HG02884 (cell line): ENCODE measurements around the gene TBL3.

Experiments used
- ATAC-seq: cut with Tn5 transposase; IDR thresholded peaks from one replicate; pipeline ENCODE4 v1.9.1; 2021; ENCODE audit warnings: mild to moderate bottlenecking, moderate library complexity; ENCODE audit not compliant: unreplicated experiment

The TBL3 gene

GRCh38 chr16:1963806-1964505, 7.9 kb upstream of the TBL3 start:
- no peak for ATAC-seq

DNA sequence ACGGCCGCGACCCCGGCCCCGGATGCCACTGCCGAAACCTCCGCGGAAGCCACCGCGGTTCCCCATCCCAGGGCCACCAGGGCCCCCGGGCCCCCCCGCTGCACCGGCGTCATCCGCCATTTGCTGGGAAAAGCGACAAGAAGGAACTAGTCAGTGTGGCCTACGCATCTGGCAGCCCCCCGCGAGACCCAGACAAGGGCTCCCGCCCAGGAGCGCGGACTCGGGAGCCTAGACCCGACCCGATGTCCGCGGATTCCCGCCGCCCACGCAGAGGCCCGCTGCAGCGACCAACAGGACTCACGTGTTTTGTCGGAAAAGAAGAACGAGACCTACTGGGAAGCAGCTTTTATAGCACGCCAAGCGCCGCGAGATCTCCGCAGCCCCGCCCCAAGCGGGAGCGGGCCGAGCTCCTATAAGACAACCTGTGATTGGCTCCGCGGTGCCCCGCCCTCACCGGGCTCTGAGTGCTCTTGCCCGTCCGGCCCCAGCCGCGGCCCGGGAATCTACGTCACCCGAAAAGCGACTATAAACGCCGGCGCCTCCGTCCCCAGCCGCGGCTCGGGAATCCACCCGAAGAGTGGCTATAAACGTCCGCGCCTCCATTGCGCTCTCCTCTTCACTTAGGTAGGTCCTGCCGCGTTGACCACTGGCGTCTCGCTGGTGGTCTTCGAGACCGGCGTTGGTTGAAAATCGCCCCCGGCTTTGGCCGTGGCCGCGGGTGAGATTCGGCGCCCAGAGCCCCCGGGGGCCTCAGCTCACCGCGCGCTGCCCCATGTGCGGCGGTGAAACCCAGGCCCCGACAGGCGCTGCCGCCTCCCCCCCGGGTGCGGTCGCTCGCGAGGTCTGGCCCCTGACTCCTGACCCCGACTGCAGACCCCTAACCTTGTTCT, 7.1 kb upstream of the TBL3 start, which contains the start of gene RPS2:
TSS of gene RPS2 (minus strand) at position 321 of the 890 bp plus-strand sequence. CDS start at position 120, 201 bp downstream.
- ATAC-seq: peak; percentile 77

GRCh38 chr16:1965396-1966001, 6.4 kb upstream of the TBL3 start:
- ATAC-seq: no peak

DNA sequence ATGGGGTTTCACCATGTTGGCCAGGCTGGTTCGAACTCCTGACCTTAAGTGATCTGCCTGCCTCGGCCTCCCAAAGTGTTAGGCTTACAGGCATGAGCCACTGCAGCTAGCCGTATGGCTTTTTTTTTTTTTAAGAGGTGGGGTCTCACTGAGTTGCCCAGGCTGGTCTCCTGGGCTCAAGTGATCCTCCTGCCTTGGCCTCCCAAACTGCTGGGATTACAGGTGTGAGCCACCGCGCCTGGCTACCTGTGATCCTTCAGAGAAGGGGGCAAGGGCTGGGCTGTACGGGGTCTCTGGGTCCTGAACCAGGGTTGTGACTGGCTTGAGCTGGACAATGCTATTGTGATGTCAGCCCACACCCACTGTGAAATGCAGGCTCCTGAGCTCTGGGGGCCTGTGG, 5.4 kb upstream of the TBL3 start, which contains the start of gene RNF151:
TSS of gene RNF151 (plus strand) at position 397 of the 400 bp plus-strand sequence. CDS start 26 bp downstream, outside the sequence.
- ATAC-seq: no peak

DNA sequence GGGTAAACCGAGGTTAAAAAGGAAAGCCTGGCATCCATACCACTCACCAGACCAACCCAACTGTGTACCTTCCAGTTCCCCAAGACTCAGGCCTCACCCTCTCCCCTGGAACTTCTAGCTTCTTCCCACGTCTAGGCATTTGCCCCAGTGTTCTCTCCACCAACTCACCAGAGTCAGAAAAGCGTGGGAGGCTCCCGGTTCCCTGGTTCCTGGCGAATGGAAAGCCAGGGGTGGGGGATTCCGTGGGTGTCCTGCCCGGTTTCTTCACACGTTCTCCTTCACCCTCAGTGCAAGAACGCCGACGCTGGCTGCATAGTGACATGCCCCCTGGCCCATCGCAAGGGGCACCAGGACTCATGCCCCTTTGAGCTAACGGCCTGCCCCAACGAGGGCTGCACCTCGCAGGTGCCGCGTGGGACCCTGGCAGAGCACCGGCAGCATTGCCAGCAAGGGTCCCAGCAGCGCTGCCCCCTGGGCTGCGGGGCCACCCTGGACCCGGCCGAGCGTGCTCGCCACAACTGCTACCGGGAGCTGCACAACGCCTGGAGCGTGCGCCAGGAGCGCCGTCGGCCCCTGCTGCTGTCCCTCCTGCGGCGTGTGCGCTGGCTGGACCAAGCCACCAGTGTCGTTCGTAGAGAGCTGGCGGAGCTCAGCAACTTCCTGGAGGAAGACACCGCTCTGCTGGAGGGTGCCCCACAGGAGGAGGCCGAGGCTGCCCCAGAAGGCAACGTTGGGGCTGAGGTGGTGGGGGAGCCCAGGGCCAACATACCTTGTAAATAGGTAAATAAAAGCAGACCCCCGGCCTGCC, 3.5 kb upstream of the TBL3 start:
- no peak for ATAC-seq

DNA sequence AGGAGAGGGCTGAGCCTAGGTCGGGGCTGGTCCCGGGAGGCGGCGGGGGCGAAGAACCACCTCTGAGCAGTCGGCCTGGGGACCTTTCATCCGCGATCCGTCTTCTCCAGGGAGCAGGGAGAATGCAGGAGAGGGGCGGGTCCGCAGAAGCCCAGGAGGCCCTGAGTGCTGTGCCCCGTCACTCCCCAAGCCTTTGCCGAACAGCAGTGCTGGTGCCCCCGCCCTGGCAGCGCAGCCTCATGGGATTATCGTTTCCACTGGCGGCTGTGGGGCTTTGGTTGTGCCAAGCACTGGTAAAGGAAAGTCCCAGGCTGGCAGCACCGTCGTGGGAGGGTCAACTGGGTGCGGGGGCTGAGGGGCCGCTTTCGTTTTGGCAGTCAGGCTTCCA, 631 bp downstream of the TBL3 start:
- ATAC-seq: no peak

DNA sequence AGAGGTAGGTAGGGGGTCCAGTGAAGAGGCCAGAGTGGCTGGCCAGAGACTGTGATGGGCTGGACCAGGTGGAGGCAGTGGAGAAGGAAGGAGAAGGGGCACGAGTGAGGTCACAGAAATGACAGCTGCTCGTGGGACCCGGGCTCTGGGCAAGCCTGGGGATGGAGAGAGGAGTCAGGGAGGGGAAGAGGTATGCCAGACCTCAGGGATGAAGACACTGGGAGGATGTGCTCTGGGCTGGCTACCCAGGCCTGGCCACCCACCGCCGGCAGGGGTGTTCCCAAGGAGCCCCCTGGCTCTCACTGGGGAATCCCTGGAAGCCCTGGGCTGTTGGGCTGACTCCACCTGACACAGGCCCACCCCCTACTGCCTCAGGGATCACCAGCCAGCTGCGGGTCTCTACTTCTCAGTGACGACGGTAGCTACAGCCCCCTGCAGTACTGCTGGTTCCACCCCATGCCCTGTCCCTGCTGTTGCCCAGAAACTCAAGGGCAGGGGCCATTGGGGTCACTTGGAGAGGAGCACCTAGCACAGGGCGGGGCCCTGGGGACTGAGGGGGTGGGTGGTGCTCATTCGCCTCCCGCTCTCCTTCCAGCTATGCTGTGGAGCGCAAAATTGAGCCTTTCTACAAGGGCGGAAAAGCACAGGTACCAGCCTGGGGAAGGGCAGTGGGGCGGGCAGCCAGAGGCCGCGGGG, 1.8 kb downstream of the TBL3 start:
- no peak for ATAC-seq

GRCh38 chr16:1974157-1975070, 2.6 kb downstream of the TBL3 start:
- ATAC-seq: no peak

- ATAC-seq: no peak
Observed at GRCh38 chr16:1975432-1976215, 3.8 kb downstream of the TBL3 start.

DNA sequence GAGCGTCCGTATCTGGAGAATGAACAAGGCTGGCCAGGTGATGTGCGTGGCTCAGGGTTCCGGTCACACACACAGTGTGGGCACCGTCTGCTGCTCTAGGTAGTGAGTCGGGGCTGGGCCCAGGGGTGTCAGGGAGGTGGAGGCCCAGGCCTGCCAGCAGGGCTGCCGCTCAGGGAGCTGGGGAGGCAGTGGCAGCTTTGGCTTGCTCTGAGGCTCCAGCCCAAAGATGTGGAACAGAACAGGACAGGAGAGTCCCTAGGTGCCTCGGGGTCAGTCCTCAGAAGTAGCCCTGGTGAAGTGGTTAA, 4.3 kb downstream of the TBL3 start:
- ATAC-seq: no peak

DNA sequence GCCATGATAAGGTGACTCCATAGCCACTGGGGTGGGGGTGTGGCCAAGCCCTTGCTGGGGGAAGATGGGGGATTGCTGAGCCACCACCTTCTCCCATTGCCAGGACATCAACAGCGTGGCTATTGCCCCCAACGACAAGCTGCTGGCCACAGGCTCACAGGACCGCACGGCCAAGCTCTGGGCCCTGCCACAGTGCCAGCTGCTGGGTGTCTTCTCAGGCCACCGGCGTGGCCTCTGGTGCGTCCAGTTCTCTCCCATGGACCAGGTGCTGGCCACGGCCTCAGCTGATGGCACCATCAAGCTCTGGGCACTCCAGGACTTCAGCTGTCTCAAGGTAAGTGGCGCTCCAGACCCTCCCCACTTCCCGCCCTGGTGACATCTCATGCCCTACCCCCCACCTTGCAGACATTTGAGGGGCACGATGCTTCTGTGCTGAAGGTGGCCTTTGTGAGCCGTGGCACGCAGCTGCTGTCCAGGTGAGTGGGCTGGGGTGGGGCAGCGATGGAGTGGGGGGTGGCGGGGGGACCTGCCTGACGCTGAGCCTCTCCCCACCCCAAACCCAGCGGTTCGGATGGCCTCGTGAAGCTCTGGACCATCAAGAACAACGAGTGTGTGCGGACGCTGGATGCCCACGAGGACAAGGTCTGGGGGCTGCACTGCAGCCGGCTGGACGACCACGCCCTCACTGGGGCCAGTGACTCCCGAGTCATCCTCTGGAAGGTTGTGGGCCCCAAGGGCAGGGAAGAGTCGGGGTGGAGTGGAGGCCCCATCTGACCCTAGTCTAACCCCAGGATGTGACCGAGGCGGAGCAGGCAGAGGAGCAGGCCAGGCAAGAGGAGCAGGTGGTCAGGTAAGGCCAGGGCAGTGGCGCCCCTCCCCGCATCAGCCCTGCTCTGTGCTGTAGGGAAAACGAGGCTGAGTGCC, 5.4 kb downstream of the TBL3 start:
- no peak for ATAC-seq

DNA sequence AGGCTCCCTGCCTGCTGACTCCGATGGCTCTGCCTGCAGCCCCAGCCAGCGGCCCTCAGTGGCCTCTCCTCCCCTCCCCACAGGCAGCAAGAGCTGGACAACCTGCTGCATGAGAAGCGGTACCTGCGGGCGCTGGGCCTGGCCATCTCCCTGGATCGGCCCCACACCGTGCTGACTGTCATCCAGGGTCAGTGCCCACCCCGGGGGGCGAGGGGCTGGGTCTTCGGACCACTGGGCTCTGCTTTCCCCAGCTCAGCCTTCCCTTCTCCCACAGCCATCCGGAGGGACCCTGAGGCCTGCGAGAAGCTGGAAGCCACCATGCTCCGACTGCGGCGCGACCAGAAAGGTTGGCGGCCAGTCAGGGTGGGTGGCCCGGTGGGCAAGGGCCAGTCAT, 6.0 kb downstream of the TBL3 start:
- ATAC-seq: no peak

GRCh38 chr16:1978476-1979120, 6.7 kb downstream of the TBL3 start:
- ATAC-seq: no peak

- no peak for ATAC-seq
Observed at GRCh38 chr16:1979271-1980029, 7.6 kb downstream of the TBL3 start.

DNA sequence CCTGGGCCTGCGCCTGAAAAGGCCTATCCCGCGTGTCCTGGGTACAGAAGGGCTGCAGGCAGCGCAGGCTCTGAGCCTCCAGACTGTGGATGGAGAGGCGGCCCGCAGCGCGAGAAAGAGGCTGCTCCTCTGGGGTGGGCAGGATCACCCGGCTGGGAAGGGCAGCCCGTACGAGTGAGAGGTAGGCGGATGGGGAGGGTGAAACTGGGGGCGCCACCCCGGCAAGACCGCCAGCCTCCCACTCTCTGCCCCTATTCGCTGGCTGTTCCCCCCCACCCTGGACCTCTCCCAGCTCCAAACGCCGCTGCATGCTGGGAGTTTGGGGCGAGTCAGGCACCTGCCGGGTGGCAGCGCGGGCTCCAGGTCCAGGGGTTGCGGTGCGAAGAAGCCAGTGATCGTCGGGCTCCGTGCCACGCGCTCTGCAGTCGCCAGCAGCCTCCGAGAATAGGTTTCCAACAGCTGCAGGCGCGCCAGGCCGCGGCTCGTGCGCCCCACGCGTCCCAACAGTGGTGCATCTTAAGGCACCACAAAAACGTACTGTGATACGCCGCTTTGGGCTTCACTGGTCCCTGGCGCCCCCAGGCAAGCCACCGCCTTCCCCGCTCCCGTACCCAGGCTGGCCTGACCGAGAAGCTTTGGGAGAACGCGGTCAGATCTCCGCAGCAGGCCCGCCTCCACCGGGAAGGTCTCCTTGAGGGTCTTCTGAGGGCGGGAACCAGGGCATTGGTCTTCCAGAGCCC, 8.3 kb downstream of the TBL3 start:
- no peak for ATAC-seq

DNA sequence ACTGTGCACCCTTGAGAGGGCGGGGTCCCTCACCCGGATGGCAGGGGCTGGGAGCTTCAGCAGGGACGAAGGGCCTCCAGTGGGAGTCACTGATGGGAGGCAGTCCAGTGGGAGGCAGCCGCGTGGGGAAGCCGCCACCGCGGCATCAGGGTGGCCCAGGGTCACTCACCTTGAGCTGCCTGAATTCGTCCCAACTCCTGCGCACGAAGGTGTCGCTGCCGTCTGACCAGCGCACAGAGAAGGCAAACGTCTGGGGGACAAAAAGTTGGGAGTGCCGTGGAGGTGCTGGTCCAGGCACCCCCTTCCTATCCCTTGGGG, 8.9 kb downstream of the TBL3 start:
- ATAC-seq: no peak
